AG10803 (cell line): ENCODE data around the gene TXNRD1.

ENCODE experiments used
- DNase-seq: peaks from one replicate; pipeline ENCODE4 v3.0.0; 2010; ENCODE audit warnings: low read depth
- H3K4me3 ChIP-seq: 2 replicates; pipeline ENCODE4 v1.5.1; 2011; ENCODE audit warnings: mild to moderate bottlenecking, low read length, control low read depth
- TF ChIP-seq, protein P1 (sequence below): conservative IDR thresholded peaks from 2 replicates; pipeline ENCODE4 v1.5.1; 2011; ENCODE audit warnings: mild to moderate bottlenecking, low read length, control low read depth, inconsistent platforms

Gene TXNRD1

DNA sequence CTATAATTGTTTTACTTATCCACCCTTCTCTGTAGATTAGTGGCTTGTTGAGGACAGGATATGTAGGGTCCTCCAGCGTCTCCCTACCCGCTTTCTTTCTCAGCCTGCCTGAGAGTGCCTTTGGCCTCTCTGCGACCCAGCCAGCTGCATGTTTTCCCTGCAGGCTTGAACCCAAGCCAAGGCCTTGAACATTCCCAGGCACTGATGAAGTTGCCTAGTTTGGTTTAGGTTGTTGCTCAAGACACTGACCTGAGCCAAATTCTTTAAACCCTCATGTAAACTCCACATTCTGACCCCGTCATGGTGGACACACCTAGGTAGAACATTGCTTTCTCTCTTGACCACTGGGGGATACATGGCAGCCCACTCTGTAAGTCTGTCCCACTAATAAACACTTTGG, 33.4 kb upstream of the TXNRD1 start:
- peak; percentile 98 for DNase-seq
- TF ChIP-seq, protein P1, sequence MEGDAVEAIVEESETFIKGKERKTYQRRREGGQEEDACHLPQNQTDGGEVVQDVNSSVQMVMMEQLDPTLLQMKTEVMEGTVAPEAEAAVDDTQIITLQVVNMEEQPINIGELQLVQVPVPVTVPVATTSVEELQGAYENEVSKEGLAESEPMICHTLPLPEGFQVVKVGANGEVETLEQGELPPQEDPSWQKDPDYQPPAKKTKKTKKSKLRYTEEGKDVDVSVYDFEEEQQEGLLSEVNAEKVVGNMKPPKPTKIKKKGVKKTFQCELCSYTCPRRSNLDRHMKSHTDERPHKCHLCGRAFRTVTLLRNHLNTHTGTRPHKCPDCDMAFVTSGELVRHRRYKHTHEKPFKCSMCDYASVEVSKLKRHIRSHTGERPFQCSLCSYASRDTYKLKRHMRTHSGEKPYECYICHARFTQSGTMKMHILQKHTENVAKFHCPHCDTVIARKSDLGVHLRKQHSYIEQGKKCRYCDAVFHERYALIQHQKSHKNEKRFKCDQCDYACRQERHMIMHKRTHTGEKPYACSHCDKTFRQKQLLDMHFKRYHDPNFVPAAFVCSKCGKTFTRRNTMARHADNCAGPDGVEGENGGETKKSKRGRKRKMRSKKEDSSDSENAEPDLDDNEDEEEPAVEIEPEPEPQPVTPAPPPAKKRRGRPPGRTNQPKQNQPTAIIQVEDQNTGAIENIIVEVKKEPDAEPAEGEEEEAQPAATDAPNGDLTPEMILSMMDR: no peak; the same call in 1 of the 2 replicates
- no peak overlapping the region for H3K4me3 ChIP-seq

DNA sequence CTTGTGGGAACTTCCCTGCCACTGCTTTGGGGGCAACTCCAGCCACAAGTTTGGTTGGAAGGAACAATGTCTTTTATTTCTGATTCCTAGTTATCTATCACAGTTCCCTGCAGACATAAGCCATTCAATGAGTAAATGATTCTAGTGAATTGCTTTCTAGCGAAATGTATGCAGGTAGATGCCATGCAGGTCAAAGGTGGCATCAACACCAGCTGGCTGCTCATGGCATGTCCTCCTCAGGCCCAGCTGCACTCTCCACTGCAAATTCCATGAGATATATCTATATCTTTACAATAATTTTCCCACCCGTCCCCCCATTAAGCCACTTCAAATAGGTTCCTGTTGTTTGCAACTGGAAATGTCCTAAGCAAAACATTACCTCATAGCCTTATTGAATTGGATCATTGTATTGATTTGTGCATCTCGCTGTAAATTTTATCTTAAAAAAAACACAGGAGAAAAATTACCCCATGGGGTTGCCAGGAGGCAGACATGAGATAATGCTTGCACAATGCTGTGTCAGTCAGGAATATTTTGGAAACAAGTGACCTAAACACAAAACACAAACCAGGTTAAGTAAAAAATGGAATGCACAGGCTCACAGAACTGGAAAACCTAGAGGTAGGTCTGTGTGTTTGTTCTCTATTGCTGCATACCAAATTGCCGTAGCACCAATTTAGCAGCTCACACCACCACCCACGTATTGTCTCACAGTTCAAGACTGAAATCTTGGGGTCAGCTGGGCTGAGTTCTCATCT, 32.8 kb upstream of the TXNRD1 start:
- no peak overlapping the region for H3K4me3 ChIP-seq
- no peak for DNase-seq
- TF ChIP-seq, protein P1: no peak

DNA sequence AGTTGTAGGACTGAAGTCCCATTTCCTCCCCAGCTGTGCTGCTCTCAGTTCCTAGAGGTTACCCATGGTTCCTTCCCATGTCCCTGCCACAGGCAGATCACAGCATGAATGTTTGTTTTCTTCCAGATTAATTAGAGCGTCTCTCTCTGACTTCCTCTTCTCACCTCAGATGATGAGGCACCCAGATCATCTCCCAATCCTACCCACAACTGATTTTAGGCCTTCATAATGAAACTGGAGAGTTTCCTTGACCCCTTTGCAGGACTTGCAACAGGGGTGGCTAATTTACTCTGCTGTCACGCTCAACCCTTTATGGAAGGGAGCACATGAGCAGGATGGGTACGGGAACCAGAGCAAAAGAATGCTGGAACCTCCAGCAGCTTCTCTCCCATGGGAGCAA, 32.1 kb upstream of the TXNRD1 start:
- H3K4me3 ChIP-seq: no peak overlapping the region
- TF ChIP-seq, protein P1: no peak
- DNase-seq: no peak

DNA sequence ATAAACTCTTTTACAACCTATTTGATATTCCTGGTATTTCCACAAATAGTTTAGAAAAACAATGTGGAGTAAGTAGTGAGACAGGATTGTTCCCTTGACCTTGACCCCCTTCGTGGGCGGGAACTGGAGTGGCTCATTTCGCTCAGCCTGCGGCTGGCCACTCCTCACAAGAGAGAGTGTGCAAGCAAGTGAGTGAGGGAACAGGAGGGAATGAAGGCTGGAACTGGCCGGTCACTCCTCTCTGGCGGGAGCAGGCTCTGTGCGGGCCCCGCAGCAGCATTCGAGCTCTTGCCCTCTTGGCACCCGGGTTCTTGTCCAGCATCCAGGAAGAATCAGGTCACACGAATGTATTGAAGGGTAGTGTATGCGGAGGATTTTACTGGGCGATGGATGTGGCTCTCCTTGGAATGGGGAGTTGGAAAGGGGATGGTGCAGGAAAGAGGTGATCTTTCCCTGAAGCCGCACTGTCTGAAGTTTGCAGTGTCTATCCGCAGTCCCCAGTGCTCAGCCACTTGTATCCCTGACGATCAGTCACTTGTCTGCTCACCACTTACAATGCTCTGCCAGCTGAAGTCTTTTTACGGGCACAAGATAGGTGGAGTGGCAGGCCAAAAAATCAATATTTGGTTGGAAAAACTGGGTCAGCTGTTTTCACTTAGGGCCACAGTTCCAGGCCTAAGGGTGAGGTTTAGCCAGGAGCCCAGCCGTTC, 28.0 kb upstream of the TXNRD1 start:
- no peak overlapping the region for H3K4me3 ChIP-seq
- TF ChIP-seq, protein P1: no peak
- DNase-seq: no peak

DNA sequence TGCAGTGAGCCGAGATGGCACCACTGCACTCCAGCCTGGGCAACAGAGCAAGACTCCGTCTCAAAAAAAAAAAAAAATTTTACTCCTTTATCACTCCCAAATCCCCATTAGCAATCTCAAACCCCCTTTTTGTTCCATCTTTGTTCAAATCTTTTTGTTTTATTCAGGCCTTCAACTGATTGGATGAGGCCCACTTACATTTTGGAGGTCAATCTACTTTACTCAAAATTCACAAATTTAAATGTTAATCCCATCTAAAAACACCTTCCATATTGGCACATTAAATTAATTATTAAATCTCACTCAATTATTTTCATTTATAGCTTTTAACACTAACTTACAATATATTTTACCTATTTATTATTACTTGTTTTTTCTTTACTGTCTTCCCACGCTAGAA, 27.0 kb upstream of the TXNRD1 start:
- TF ChIP-seq, protein P1: no peak
- no peak overlapping the region for H3K4me3 ChIP-seq
- DNase-seq: no peak

DNA sequence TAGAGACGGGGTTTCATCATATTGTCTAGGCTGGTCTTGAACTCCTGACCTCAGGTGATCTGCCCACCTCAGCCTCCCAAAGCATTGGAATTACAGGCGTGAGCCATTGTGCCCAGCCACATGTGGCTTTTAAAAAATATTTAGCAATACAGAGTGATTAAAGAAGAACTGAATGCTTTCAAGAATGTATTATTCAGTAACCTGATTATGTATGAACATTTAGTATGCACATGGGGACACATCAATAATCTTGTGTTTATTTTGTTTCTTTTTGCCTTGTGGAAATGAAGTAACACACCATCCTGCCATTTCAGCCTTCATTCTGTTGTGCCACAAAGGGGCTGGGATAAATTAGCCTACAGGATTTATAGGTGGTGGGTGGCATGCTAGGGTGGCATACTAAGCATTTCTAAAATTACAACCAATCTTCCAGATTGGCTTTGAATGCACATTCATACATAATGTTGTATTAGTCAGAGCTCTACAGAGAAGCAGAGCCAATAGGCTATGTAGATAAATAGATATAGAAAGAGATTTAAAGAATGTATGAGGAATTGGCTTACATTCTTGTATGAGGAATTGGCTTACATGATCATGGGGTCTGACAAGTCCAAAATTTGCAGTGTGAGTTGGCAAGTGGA, 25.5 kb upstream of the TXNRD1 start:
- TF ChIP-seq, protein P1: no peak
- peak; percentile 92 for DNase-seq
- no peak overlapping the region for H3K4me3 ChIP-seq
